GM13977 (cell line): ENCODE results near the gene CAMTA1.

Experiments
- DNase-seq: peaks from one replicate; pipeline ENCODE4 v3.0.0; 2012; ENCODE audit warnings: low spot score
- in situ Hi-C: fragments of 300-500 bp; cut with MboI; formaldehyde crosslinking; loops from one replicate; pipeline ENCODE4 v1.12.0; 2022; ENCODE audit warnings: low sequenced_read_pairs, low pct_unique_long_range_greater_than_20kb, mixed read lengths, inconsistent platforms; ENCODE audit not compliant: unreplicated experiment
- TF ChIP-seq, protein P1 (sequence below): IDR thresholded peaks from 2 replicates; pipeline ENCODE4 v1.5.1; 2012; ENCODE audit warnings: mild to moderate bottlenecking, control low read depth; ENCODE audit not compliant: insufficient read depth; ENCODE audit errors: extremely low read depth, missing control alignments

The CAMTA1 gene

DNA sequence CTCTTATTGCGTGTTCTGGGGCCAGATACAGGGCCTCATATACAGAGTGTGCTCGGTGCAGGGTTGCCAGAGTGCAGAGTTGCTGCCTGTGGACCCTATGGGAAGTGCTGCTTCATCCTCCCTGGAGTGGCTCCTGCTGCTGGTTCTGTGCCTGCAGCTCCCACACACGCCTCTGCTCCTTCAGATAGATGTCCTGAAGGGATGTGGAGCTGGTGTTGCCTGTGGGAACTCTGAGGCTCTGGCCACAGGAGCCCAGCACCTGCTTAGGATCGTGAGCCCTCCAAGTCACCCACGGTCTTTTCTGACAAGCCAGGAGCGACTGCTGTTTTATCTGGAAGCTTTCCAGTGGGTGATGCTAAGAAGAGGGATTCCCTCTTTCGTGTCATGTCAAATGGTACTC is 120.5 kb downstream of the CAMTA1 start:
- DNase-seq, result no peak
- in situ Hi-C loops, result no loop called here
- TF ChIP-seq, protein P1, sequence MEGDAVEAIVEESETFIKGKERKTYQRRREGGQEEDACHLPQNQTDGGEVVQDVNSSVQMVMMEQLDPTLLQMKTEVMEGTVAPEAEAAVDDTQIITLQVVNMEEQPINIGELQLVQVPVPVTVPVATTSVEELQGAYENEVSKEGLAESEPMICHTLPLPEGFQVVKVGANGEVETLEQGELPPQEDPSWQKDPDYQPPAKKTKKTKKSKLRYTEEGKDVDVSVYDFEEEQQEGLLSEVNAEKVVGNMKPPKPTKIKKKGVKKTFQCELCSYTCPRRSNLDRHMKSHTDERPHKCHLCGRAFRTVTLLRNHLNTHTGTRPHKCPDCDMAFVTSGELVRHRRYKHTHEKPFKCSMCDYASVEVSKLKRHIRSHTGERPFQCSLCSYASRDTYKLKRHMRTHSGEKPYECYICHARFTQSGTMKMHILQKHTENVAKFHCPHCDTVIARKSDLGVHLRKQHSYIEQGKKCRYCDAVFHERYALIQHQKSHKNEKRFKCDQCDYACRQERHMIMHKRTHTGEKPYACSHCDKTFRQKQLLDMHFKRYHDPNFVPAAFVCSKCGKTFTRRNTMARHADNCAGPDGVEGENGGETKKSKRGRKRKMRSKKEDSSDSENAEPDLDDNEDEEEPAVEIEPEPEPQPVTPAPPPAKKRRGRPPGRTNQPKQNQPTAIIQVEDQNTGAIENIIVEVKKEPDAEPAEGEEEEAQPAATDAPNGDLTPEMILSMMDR, result no peak

- TF ChIP-seq, protein P1, result no peak
- in situ Hi-C loops, result no loop called here
- DNase-seq, result no peak
These were observed 121.5 kb downstream of the CAMTA1 start for GRCh38 chr1:6906783-6907182.

- no peak for DNase-seq
- TF ChIP-seq, protein P1, result no peak
- in situ Hi-C loops, result no loop called here
These were observed 121.9 kb downstream of the CAMTA1 start for GRCh38 chr1:6907201-6907600.

GRCh38 chr1:6907676-6908434 is 122.6 kb downstream of the CAMTA1 start:
- TF ChIP-seq, protein P1, result no peak
- DNase-seq, result no peak
- in situ Hi-C loops, result no loop called here

DNA sequence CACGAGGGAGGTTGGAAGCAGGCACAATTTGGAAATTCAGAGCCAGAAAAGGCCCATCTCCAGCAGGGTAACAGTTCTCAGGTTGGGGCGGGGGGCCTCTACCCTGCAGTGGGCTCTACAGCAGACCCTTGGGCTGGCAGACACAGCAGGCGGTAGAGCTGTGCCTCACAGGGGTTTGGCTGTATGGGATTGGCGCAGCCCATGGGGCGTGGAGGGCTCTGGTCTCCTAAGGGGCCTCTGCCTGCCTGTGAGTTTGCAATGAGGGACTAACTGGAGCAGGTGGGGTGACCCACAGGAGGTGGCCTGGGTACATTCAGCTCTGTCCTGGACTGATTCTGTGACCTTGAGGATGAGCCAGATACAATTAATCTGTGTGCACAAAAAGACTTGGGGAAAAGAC is 124.1 kb downstream of the CAMTA1 start:
- in situ Hi-C loops, result no loop called here
- TF ChIP-seq, protein P1, result no peak
- DNase-seq, result no peak

DNA sequence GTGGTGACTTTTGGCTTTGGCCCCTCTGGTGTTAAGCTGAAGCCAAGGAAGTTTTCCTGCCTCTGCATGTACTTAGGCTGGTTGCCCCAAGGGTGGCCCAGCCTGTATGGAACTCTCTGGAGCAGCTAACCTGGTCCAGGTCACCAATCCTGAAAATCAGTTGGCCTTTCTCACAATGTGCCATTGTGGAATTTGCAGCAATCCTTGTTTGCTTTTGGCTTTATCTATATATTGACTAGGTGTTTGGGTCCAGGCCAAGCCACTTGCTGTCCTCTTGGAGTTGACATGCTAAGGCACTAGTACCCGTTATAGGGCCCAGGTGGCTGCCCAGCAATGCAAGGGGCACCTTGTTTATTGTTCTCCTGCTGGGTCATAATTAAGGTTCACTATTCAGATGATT is 124.6 kb downstream of the CAMTA1 start:
- in situ Hi-C loops, result no loop called here
- TF ChIP-seq, protein P1, result no peak
- DNase-seq, result no peak
